Liver (tissue), 3 donors: ENCODE results near the gene LRCH4.
"Not testable (repeated sequence)": the region's sequence is repeated elsewhere in the genome, so short reads cannot be mapped to it uniquely, and the experiment has no call there.

Source experiments
- CTCF ChIP-seq: fragments of 150-350 bp; IDR thresholded peaks from 2 replicates; pipeline ENCODE4 v1.5.1; 2017; ENCODE audit warnings: improper control_type of control experiment, low read depth, low read length; ENCODE audit not compliant: missing input control
- EGR1 ChIP-seq, 2 donors: IDR thresholded peaks; 2 replicates each; pipeline ENCODE4 v1.6.1; 2016 to 2018; ENCODE audit warnings: antibody characterized with exemption in 2 of 2, low read depth in 2 of 2
- FOXA1 ChIP-seq: IDR thresholded peaks from 2 replicates; pipeline ENCODE4 v1.6.1; 2016; ENCODE audit warnings: antibody characterized with exemption
- GABPA ChIP-seq, 2 donors: IDR thresholded peaks in 1 of 2; conservative IDR thresholded peaks in 1 of 2; 2 replicates each; pipeline ENCODE4 v1.6.1; 2016; ENCODE audit warnings: antibody characterized with exemption in 2 of 2, mild to moderate bottlenecking in 1 of 2, moderate library complexity in 1 of 2
- MAX ChIP-seq: IDR thresholded peaks from 2 replicates; pipeline ENCODE4 v1.6.1; 2016; ENCODE audit warnings: antibody characterized with exemption
- RAD21 ChIP-seq, 2 donors: IDR thresholded peaks; 2 replicates each; pipeline ENCODE4 v1.6.1; 2016; ENCODE audit warnings: antibody characterized with exemption in 2 of 2, mild to moderate bottlenecking in 2 of 2
- REST ChIP-seq: IDR thresholded peaks from 2 replicates; pipeline ENCODE4 v1.6.1; 2016; ENCODE audit warnings: antibody characterized with exemption, mild to moderate bottlenecking
- donor health status: healthy.
- donor health status: healthy.

GRCh38 chr7:100528108-100528866, 57.6 kb downstream of the LRCH4 start:
- not testable (repeated sequence) for TF ChIP-seq CTCF; MAX; FOXA1; GABPA (IDR thresholded peaks at IDR 0.05 in 1 of 2, conservative IDR thresholded peaks at IDR 0.05 in 1 of 2); REST; EGR1 (IDR thresholded peaks at IDR 0.05; ENCODE audit: low read depth in 2 of 2); RAD21 (IDR thresholded peaks at IDR 0.05)
